ELR (cell line): ENCODE measurements around the gene MED4.
"Not testable (repeated sequence)": the region's sequence is repeated elsewhere in the genome, so short reads cannot be mapped to it uniquely, and the experiment has no call there.

Experiments
- DNase-seq: peaks from one replicate; pipeline ENCODE4 v3.0.0-alpha.2; 2015; ENCODE audit warnings: low read depth

Gene MED4

DNA sequence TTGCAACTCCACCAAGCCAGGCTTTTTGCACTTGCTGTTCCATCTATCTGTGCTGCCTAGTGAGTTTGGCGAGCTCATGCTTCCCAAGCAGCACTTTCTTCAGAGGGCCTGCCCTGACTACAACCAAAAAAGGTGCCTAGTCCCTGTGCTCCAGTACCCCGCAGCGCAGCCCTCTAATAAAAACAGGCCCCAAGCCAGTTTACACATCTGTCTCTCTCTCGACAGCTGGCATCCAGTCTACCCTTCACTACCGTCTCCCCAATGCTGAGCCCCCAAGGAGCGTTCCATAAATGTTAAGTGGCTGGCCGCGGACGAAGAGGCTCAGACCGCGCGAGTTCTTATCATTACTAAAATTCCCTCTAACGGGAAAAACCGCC lies 512 bp downstream of the MED4 start:
- peak; percentile 28 for DNase-seq

DNA sequence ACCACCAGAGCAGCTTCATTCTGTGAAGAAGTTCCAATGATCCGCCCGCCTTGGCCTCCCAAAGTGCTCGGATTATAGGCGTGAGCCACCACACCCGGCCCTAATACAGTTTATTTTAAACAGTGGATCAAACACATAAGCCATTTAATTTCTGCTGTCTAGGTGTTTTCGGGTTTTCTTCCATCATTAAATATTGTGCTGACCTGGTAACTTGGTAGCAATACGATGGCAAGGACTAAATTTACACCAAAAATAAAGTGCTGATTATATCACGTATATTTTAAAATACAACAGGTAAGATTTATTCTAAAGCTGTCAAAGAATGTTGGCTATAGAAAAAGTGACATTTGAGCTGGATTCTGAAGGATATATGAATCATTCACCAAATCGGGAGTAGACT lies 1.3 kb downstream of the MED4 start:
- peak; percentile 25 for DNase-seq

DNA sequence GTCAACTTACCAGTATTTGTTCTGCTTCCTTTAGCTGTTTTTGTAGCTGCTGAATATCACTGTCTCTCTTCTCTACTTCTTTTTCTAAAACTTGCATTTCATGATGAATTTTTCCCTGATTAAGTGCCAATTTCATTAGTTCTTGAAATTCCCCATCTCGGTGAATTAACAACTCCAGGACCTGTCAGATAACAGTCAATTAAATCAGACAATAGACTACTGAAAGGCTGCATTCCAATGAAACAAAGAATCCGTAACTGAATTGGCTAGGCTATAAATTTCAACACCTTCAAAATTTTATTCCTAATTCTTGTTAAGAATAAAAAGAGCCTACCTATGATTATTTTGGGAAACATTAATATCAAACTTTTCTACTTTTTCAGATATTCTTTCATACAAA lies 8.6 kb downstream of the MED4 start:
- no peak for DNase-seq

DNA sequence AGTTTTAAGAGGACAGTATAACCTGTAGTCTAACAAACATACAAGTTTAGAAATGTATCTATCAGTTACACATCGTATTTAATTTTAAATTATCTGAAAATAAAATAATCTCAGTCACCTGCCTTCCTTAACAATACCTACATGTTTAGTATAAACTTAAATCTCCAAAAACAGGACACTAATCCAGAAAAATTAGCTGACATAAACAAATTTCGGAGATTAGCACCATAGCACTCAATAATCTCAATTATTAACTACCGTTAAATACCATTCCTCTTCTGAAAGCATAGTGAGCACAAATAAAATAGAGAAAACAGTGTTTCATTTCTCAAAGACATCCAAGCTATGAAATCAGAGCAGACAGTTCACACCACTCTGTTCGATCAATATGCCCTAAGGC lies 13.2 kb downstream of the MED4 start:
- DNase-seq, result no peak

DNA sequence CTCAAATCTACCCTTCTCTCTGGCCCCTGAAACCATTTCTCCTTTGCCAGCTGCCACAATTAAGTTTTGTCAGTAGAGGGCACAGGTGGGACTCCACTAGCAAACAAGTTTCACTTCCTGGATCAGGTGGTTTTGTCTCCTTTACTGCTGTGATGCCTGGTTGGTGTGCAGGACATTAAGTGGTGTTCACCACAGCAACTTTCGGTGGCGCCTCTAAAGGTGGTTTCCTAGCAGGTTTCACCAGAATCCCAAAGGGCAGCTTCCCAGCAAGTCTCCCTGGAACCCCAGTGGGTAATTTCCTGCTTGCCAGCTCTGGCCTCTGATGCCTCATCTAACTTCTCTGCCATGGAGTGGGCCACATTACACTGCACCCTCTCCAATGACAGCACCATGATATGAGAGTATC lies 16.6 kb downstream of the MED4 start:
- peak; percentile 20 for DNase-seq

DNA sequence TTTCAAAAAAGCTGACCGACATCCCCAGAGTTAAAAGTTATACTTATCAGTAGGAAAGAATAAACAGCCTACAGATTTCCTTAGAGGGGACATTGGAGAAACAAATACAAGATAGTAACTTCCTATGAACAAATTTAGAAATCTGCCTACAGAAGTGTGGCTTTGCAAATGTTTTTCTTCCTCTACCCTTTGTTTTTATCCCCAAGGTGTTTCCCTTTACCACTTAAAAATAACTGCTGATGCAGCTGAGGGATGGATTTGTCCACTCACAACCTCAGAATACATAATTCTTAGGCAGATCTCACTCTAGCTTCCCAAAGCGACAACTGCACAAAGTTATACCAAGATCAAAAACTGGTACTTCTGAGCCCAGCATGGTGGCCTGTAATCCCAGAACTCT lies 20.9 kb downstream of the MED4 start:
- DNase-seq, result no peak

DNA sequence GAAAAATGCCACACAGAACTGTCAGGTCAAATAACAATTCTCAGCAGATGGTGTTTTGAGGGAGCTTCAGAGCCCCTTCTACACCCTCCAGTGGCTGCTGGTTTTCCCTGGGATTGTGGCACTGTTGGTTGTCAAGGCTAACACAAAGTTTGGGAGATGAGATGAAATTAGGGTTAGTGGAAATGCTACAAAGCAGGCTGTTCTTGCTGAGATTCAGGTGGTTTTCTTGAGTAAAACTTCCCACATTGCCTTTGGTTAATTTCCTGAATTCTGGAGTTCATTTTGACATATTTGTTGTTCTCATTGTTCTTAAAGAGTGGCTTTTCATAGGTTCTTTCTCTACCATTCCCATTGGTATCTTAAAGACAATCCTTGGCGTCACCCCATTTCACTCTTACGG lies 22.1 kb downstream of the MED4 start:
- no peak for DNase-seq

DNA sequence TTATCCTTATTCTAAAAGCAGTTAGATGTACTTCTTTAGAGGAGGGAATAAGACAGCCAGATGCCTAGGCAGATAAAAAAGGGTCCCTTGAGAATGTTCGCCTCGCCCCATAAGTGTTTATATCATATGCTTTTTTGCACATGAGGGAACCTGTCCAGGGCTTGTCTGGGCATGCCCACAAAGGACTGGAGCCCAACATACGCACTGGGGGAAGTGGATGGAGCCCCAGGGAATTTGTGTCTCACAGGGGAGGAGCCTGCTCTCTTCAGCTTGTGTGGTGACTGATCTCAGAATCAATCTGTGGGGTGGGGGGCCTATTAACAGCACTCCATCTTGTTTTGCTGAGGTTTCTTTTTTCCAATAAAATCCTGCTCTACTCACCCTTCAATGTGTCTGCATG lies 22.6 kb downstream of the MED4 start:
- DNase-seq, result no peak

DNA sequence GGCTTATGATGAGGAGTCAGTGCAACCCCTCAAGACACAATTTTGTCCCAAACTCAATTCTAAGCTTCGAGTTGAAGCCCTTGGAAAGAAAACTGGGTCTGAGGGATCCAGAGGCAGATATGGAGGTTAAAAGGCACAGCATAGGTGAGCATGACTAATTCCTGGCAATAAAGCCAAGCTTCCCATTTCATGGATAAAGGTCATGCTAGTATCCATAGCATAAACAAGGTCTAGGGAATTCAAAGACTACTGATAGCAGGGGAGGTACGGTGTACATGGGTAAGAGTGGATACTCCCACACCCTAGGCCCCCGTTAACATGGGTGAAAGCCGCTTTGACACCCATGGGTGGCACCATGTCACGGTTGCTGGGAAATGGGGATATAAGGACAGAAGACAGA lies 24.0 kb downstream of the MED4 start:
- no peak for DNase-seq

DNA sequence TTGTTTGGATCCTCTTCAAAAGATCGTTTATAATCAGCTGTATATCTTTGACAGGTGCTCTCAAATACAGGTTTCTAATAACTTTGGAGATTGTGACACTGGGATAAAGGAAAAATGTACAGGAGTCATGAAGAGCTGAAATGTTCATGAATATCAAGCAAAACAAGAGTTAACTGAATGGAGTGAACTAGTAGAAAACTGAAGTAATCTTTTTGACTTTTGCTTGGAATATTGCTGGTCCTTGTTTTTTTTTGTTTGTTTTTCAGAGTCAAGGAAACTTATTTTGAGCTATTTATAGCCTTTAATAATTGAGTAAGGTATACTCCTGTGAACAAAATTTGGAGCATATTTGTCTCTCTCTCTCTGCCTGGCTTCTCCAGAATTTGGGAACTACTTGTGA lies 25.3 kb downstream of the MED4 start:
- peak; percentile 2 for DNase-seq

DNA sequence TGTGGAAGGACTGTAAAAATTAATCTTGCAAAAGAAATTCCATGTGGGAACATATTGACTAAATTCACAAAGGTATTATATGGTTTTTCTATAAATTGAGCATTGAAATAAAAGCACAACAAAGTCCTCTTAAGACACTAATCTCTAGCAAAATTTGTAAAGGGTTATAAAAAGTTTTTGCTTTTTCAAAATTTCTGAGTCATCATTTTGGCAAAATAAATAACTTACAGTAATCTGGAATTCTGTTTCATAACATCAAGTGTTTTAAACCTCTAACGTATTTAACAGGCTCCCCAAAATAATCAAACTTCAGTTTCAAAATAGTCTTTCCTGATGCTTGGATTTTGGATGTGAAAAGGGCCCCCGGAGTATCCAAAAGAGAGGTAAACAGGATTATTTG lies 26.0 kb downstream of the MED4 start:
- DNase-seq, result no peak

DNA sequence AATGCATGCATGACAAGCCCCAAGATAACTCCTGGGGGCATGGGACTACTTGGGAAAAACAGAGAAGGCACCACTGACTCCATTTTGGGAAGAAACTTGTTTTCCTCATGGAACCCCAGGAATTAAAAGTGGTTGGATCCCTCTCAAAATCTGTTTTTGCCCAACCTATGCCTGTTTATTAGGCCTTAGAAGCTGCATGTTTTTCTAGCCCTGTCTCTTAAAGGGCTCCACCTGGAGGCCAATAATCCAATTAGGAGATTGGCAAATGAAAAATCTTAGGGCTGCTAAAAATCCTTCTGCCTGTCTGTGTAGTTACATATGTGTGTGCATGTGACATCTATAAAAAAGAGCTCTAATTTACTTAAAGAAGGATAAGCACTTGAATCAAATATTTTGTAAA lies 26.9 kb downstream of the MED4 start:
- DNase-seq, result peak; percentile 10

DNA sequence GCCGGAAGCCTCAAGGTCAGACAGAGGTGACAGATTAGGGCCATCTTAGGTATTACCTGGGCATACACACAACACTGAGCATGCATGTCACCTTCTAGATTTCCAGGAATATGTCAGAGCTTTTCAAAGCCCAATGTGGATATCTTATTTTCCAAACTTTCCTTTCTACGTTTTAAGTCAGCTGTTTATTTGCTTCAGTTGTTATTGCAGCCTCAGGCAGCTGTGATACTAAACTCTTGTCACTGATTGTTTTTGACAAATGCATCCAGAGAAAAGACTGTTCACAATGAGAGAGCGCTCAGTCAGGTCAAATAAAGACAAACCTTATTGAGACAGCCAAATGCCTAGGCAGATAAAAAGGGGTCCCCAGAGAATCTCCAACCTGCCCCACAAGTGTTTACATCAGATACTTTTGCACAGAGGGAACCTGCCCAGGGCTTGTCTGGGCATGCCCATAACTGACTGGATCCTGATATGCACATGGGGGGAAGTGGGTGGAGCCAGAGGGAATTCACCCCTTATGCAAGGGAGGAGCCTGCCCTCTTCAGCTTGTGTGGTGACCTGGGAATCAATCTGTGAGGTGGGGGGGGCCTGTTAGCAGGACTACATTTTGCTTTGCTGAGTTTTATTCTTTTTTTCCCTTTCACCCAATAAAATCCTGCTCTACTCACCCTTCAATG lies 28.5 kb downstream of the MED4 start:
- peak; percentile 17 for DNase-seq

DNA sequence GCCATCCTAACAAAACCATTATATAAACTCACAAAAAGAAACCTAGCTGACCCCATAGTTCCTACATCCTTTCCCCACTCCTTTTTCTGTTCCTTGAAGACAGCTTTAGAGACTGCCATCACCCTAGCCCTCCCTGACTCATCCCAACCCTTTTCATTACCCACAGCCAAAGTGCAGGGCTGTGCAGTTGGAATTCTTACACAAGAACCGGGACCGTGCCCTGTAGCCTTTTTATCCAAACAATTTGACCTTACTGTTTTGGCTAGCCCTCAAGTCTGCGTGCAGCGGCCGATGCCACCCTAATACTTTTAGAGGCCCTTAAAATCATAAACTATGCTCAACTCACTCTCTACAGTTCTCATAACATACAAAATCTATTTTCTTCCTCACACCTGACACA lies 35.0 kb downstream of the MED4 start:
- DNase-seq, result not testable (repeated sequence)

DNA sequence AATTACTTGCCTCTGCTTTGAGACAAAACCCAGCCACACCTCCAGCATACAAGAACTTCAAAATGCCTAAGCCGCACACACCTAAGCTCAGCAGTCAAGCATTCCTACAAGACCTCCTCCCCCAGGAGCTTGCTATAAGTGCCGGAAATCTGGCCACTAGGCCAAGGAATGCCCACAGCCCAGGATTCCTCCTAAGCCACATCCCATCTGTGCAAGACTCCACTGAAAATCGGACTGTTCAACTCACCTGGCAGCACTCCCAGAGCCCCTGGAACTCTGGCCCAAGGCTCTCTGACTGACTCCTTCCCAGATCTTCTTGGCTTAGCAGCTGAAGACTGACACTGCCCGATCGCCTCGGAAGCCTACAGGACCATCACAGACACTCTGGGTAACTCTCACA lies 36.4 kb downstream of the MED4 start:
- DNase-seq, result not testable (repeated sequence)

DNA sequence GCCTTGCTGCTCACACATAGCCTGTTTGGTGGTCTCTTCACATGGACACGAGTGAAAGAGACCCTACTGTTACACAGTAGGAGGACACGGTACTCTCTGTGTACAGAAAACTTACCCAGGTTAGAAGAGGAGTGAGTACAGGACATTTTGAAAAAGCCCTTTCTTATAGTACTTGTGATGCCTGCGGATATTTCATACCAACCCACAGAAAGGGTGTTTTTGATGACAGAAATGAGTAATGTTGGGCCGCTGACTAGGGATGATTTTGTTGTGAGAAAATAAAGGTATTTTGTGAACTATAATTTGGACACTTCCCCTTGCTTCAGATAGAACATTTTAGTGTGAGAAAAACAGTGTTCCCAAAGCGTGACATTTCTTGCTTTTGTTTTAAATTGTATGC lies 39.2 kb downstream of the MED4 start:
- DNase-seq, result no peak

DNA sequence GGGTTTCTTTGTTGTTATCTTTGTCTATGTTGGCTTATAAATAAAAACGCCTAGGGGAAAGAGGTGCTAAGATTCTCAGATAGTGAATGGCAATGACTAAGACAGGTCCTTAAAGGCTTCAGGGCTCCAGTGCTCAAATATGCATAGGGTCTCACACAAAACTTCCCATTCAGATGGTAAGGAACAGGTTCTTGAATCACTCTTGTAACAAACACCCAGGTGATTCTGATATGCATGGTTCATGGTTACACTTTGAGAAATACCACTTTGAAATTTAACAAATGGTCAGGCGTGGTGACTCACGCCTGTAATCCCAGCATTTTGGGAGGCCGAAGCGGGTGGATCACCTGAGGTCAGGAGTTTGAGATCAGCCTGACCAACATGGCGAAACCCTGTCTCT lies 40.3 kb downstream of the MED4 start:
- no peak for DNase-seq

DNA sequence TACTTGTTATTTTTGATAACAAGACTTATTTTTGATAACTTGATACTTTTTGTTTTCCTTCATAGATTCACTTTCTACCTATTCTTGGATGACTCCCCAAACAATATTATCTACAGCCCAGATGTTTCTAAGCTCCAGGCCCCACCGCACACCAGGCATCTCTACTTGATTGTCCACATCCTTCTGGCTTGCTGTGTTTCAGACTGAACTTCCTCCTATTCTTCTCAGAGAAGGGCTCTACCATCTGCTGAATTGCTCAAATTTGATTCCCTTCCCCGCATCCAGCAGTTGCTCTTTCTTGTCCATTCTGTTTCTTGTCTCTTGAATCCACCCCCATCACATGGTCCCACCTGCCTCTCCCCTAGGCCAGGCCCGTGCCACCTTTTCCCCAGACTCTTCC lies 44.4 kb downstream of the MED4 start:
- no peak for DNase-seq

DNA sequence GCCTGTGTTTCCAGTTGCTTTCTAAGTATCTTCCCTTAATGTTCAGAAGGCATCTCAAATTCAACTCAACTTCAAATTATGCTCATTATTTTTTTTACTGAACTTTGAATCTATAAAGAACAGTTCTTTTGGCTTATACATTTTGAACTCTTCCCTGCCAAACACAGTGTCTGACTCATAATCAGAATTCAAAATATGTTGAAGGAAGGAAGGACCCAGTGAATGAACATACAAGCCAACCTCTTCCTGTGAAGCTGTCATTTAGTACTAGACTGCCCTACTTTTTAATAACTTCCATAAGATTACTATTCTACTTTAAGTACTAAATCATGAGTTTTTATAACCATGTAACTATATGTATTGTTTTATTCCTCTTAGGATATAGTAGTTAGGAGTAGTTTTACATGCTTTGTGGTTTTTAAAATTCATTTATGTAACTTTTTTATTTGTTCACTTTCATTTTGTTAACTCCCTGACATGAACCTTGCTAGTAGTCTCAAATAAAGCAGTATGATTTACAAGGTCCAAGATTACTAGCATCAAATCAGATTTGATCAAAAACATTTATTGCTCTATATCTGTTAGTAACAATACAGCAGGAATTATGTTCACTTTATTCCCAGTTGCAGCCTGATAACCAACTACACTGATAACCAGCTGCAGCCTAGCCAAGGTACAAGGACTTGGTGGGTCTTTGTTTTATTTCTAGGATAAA lies 51.0 kb downstream of the MED4 start:
- peak; percentile 50 for DNase-seq

DNA sequence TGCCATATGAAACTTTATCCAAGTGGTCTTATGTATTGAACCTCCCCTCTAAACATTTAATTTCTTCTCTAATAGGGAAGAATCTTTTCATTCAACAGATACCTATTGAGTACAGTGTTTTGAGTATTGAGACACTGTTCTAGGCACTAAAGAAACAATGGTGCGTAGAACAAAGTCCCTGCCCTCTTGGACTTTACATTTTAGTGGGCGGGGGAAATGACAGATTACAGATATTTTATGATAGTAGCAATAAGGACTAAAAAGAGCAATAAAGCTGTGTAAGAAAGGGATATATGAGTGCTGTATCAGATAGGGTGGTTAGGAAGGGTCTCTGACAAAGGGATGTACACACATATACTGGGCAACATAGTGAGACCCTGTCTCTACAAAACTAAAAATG lies 52.0 kb downstream of the MED4 start:
- DNase-seq, result no peak

DNA sequence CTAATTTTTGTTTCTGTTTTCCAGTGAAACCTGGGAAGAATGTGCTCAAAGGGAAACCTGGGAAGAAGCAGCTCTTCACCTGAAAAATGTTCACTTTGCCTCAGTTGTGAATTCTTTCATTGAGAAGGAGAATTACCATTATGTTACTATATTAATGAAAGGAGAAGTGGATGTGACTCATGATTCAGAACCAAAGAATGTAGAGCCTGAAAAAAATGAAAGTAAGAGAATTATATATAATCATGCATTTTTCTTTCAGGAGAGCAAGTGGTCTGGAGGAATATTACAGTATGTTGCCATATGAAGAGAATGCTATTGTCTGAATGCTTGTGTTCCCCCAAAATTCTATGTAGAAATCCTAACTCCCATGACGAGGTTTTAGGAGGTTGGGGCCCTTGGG lies 54.0 kb downstream of the MED4 start:
- peak; percentile 53 for DNase-seq

DNA sequence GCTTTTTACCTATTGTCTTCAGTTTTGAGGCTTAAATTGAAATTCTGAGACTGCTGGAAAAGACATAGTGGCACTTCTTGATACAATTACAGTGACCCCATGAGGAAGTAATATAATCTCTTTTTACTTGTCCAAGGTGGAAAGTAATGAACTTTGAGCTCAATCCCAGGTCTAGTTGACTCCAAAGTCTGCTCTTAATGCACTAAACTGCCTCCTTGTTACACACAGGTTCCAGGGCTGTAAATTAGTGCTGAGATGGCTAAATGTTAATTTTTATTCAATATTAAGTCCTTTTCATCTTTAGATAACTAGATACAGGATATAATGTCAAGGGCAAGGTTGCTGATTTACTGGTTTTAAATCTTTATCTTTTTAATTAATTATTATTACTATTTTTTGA lies 54.9 kb downstream of the MED4 start:
- DNase-seq, result no peak

DNA sequence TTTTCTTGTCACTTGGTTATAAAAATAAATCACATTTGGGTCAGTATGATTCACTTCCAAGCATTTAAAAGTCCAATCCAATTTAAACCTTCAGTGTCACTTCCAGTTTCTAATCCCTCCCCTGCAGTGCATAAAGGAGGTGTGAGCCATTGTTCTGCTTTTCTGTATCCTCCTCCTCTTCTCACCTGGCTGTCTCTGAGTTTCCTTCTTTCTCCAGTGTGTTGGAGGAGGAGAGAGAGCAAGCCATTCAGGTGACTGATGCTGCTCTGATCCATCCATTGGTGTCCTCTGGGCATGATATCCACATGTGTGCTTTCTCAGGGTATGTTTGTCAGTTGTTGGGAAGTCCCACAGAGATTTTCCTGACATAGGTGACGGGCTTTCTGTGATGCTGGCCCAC lies 56.1 kb downstream of the MED4 start:
- peak; percentile 4 for DNase-seq
